ENCODE measurements around the gene KLHL2.

- TF ChIP-seq, protein P1, sequence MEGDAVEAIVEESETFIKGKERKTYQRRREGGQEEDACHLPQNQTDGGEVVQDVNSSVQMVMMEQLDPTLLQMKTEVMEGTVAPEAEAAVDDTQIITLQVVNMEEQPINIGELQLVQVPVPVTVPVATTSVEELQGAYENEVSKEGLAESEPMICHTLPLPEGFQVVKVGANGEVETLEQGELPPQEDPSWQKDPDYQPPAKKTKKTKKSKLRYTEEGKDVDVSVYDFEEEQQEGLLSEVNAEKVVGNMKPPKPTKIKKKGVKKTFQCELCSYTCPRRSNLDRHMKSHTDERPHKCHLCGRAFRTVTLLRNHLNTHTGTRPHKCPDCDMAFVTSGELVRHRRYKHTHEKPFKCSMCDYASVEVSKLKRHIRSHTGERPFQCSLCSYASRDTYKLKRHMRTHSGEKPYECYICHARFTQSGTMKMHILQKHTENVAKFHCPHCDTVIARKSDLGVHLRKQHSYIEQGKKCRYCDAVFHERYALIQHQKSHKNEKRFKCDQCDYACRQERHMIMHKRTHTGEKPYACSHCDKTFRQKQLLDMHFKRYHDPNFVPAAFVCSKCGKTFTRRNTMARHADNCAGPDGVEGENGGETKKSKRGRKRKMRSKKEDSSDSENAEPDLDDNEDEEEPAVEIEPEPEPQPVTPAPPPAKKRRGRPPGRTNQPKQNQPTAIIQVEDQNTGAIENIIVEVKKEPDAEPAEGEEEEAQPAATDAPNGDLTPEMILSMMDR (IDR thresholded peaks at IDR 0.05 in 4 of 5, conservative IDR thresholded peaks at IDR 0.05 in 1 of 5) = no peak
- no peak for TF ChIP-seq POLR2A (IDR thresholded peaks at IDR 0.05)
These were observed 159.7 kb downstream of the KLHL2 start for GRCh38 chr4:165367040-165367439.
